H7 (cell line): ENCODE data around the gene PCDHA1. TPM values are rescaled to one million over a fixed set of nuclear protein-coding genes. Genes with fewer than 3 reads are reported as not detected.
"Not testable (repeated sequence)": the region's sequence is repeated elsewhere in the genome, so short reads cannot be mapped to it uniquely, and the experiment has no call there.

Experiments
- DNase-seq: peaks from one replicate; pipeline ENCODE4 v3.0.0; 2012
- H3K27me3 ChIP-seq: 2 replicates; pipeline ENCODE4 v1.6.0; 2011; ENCODE audit warnings: mild to moderate bottlenecking, low read length; ENCODE audit not compliant: control insufficient read depth, insufficient read depth
- H3K36me3 ChIP-seq: replicated peaks from 2 replicates; pipeline ENCODE4 v1.5.1; 2011; ENCODE audit warnings: low read length; ENCODE audit not compliant: control insufficient read depth, insufficient read depth
- H3K4me3 ChIP-seq: 2 replicates; pipeline ENCODE4 v1.5.1; 2011; ENCODE audit warnings: low read depth, mild to moderate bottlenecking, control low read depth, low read length, moderate library complexity; ENCODE audit not compliant: insufficient read depth
- total RNA-seq: library from RNA; depleted of rRNA; stranded (reverse); fragments of >200 nt; shearing (Covaris generic); gene quantifications from 2 replicates; pipeline ENCODE4 v1.2.3, GENCODE V29; 2014

Gene PCDHA1
- total RNA-seq, 1 experiment from 2014 or later: not detected

- Histone ChIP-seq H3K36me3 (no peaks in the 10 kb centered on the region), H3K4me3 (no peak within 1 kb of the TSS)
- no peak for DNase-seq
Observed at GRCh38 chr5:140800816-140801493, 15.0 kb downstream of the PCDHA1 start, which contains the start of gene PCDHA3. Gene PCDHA3 (plus strand): TSS chr5:140801057.

GRCh38 chr5:140801494-140801841 lies 15.5 kb downstream of the PCDHA1 start:
- no peak overlapping the region for H3K4me3 ChIP-seq
- no peaks in the 10 kb centered on the region for H3K27me3 ChIP-seq
- no peak for DNase-seq

More at GRCh38 chr5:140800816-140801493, 15.0 kb downstream of the PCDHA1 start, which contains the start of gene PCDHA3:
- H3K27me3 ChIP-seq: no peaks in the 10 kb centered on the region

GRCh38 chr5:140802381-140802780 lies 16.4 kb downstream of the PCDHA1 start:
- H3K36me3 ChIP-seq, DNase-seq, H3K4me3 ChIP-seq, H3K27me3 ChIP-seq: not testable (repeated sequence)

More at GRCh38 chr5:140801494-140801841, 15.5 kb downstream of the PCDHA1 start:
- H3K36me3 ChIP-seq: no peaks in the 10 kb centered on the region

GRCh38 chr5:140802781-140803271 lies 16.9 kb downstream of the PCDHA1 start:
- DNase-seq: no peak
- Histone ChIP-seq H3K4me3 (no peak overlapping the region), H3K27me3 (no peaks in the 10 kb centered on the region), H3K36me3 (no peaks in the 10 kb centered on the region)

- H3K4me3 ChIP-seq: peak within 1 kb of the TSS; percentile 73
- no peaks in the 10 kb centered on the region for H3K36me3 ChIP-seq
- H3K27me3 ChIP-seq: no peaks in the 10 kb centered on the region
- DNase-seq: peak; percentile 80
Observed at GRCh38 chr5:140806834-140807775, 21.2 kb downstream of the PCDHA1 start, which contains the start of gene PCDHA4. Gene PCDHA4 (plus strand): TSS chr5:140807068.

- not testable (repeated sequence) for H3K4me3 ChIP-seq, H3K27me3 ChIP-seq, H3K36me3 ChIP-seq, DNase-seq
Observed at GRCh38 chr5:140808241-140808888, 22.4 kb downstream of the PCDHA1 start.

DNA sequence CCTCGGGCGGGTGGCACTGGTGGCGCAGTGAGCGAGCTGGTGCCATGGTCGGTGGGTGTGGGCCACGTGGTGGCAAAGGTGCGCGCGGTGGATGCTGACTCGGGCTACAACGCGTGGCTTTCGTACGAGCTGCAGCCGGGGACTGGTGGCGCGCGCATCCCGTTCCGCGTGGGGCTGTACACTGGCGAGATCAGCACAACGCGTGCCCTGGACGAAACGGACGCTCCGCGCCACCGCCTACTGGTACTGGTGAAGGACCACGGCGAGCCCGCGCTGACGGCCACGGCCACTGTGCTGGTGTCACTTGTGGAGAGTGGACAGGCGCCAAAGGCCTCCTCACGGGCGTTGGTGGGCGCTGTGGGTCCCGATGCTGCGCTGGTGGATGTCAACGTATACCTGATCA lies 22.9 kb downstream of the PCDHA1 start:
- DNase-seq: no peak
- no peak overlapping the region for H3K4me3 ChIP-seq
- H3K27me3 ChIP-seq: no peaks in the 10 kb centered on the region
- no peaks in the 10 kb centered on the region for H3K36me3 ChIP-seq

- Histone ChIP-seq H3K4me3 (no peak within 1 kb of the TSS), H3K27me3 (no peaks in the 10 kb centered on the region)
Observed at GRCh38 chr5:140821375-140822280, 35.7 kb downstream of the PCDHA1 start, which contains the start of gene PCDHA5. Gene PCDHA5 (plus strand): TSS chr5:140821613.

DNA sequence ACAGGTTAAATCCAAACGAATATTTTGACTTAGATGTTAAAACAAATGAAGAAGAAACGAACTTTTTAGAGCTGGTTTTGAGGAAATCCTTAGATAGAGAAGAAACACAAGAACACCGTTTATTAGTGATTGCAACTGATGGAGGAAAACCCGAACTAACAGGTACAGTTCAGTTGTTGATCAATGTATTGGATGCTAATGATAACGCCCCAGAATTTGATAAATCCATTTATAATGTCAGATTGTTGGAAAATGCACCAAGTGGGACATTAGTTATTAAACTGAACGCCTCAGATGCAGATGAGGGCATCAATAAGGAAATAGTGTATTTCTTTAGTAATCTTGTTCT lies 36.3 kb downstream of the PCDHA1 start:
- Histone ChIP-seq H3K36me3 (no peaks in the 10 kb centered on the region), H3K27me3 (no peaks in the 10 kb centered on the region), H3K4me3 (no peak overlapping the region)
- no peak for DNase-seq

More at GRCh38 chr5:140821375-140822280, 35.7 kb downstream of the PCDHA1 start, which contains the start of gene PCDHA5:
- no peaks in the 10 kb centered on the region for H3K36me3 ChIP-seq
- DNase-seq: no peak

GRCh38 chr5:140822969-140823368 lies 37.0 kb downstream of the PCDHA1 start:
- DNase-seq, H3K36me3 ChIP-seq, H3K27me3 ChIP-seq, H3K4me3 ChIP-seq: not testable (repeated sequence)

GRCh38 chr5:140823475-140823874 lies 37.5 kb downstream of the PCDHA1 start:
- DNase-seq: no peak
- Histone ChIP-seq H3K36me3 (no peaks in the 10 kb centered on the region), H3K4me3 (no peak overlapping the region), H3K27me3 (no peaks in the 10 kb centered on the region)

DNA sequence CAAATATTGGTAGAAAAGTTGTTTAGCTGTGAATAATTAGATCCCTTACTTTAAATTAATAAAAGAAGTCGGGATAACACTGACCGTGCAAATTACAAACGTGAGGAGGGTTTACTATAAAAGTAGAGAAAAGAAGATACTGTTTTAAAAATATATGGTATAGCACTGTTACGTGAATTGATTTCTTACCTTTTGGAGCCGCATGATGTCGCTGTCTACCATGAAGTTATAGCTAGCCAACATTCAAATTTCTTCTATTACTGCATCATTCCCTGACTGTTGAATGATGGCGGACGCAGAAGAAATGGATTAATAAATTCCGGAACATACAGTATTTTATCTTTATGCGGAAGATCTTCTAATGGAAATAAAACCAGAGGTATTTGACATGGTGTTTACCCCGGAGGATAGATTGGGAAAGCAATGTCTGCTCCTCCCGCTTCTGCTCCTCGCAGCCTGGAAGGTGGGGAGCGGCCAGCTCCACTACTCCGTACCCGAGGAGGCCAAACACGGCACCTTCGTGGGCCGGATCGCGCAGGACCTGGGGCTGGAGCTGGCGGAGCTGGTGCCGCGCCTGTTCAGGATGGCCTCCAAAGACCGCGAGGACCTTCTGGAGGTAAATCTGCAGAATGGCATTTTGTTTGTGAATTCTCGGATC lies 41.9 kb downstream of the PCDHA1 start, which contains the start of gene PCDHA6:
Gene PCDHA6, plus strand, starts transcription at position 257 of the 658 bp plus-strand sequence. Its CDS starts 132 bp downstream, at position 389.
- no peak within 1 kb of the TSS for H3K4me3 ChIP-seq
- H3K27me3 ChIP-seq: no peaks in the 10 kb centered on the region
- no peaks in the 10 kb centered on the region for H3K36me3 ChIP-seq
- DNase-seq: no peak

DNA sequence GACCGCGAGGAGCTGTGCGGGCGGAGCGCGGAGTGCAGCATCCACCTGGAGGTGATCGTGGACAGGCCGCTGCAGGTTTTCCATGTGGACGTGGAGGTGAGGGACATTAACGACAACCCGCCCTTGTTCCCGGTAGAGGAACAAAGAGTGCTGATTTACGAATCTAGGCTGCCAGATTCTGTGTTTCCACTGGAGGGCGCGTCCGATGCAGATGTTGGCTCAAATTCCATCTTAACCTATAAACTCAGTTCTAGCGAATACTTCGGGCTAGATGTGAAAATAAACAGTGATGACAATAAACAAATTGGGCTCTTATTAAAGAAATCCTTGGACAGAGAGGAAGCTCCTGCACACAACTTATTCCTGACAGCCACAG lies 42.4 kb downstream of the PCDHA1 start:
- H3K36me3 ChIP-seq: no peaks in the 10 kb centered on the region
- no peak overlapping the region for H3K4me3 ChIP-seq
- DNase-seq: no peak
- H3K27me3 ChIP-seq: no peaks in the 10 kb centered on the region
